GM21381 (cell line): Measurements from ENCODE around the gene SPDYC.

Source experiments
- ATAC-seq: cut with Tn5 transposase; IDR thresholded peaks from one replicate; pipeline ENCODE4 v1.9.1; 2021; ENCODE audit warnings: mild to moderate bottlenecking, moderate library complexity; ENCODE audit not compliant: unreplicated experiment

SPDYC gene

GRCh38 chr11:65204646-65205601, 34.9 kb downstream of the SPDYC start:
- no peak for ATAC-seq

DNA sequence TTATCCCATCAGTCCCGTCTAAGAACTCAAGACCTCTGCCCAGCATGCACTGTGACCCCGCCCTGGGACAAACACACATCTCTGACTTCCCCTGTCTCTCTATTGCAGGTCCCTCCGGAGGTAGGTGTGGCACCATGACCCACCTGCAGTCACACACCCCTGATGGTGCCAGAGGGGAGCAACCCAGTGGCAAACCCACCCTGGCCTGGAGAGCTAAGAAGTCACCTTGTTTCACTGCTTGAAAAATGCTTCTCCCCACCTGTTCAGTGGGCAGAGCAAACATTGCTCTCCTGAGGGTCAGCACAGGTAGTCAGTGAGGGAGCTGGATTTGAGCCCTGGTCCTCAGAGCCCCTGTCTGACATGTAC, 35.6 kb downstream of the SPDYC start:
- no peak for ATAC-seq

GRCh38 chr11:65206441-65206841, 36.4 kb downstream of the SPDYC start:
- ATAC-seq: no peak

GRCh38 chr11:65206901-65207300, 36.9 kb downstream of the SPDYC start:
- ATAC-seq: no peak

GRCh38 chr11:65207918-65208784, 38.1 kb downstream of the SPDYC start:
- ATAC-seq: no peak

DNA sequence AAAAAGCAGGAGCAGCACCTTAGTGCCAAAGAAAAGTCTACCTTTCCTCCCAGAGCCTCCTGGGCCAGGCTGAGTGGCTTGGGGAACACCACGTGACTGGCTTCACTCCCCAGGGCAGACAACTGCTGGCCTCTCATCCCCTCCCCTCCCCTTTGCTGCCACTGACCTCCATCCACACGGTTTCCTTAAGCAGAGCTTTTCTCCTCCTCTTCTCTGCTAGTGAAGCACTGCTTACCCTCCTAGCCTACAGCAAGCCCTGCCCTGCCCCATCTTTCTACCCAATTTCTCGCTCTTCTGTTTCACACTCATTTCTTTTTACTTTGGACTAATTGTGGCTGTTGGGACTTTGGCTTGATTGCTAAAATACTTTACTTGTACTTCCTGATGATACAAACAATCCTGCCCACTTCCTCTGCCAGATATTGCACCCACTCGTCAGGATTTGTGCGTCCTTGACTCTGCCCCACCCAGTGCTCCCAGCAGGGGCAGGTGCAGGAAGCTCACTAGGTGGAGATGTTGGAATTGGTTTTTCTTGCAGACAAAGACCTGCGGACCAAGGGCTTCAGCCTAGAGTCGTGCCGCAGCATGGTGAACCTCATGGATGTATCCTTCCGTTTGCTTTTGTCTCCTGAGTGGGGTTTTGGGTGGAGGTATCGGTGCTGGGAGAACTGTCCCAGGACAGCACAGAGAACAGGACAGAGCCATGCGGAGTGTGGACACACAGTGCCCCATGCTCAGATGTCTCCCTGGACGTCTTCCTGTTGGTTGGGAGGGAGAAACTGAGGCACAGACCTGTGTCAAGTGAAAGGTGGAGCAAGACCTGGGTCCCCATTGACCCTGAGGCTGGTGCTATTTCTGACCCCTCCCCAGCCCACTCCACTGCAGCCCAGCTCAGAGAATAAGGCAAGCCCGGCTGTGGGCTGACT, 39.0 kb downstream of the SPDYC start:
- ATAC-seq: no peak

DNA sequence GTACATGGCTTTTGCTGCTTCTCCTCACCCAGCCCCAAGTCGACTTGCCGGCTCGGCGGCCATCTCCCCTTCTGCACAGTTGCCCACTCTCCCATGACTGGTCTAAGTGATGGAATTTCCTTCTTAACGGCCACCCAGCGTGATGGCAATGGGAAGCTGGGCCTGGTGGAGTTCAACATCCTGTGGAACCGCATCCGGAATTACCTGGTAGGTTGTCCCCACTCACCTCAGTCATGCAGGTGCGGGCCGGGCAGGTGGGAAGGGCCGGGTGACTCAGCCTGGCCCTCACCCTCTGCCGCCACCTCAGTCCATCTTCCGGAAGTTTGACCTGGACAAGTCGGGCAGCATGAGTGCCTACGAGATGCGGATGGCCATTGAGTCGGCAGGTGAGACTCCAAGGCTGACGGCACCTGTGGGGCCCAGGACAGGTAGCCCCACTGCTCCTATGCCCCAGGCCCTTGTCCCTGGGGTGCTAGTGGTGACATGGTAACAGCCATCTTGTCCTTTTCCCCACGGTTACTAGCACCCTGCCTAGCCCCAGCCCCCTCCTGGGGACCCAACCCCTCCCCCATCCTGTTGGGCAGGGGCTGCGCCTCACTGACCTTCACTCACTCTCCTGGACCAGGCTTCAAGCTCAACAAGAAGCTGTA, 39.8 kb downstream of the SPDYC start:
- ATAC-seq: no peak

DNA sequence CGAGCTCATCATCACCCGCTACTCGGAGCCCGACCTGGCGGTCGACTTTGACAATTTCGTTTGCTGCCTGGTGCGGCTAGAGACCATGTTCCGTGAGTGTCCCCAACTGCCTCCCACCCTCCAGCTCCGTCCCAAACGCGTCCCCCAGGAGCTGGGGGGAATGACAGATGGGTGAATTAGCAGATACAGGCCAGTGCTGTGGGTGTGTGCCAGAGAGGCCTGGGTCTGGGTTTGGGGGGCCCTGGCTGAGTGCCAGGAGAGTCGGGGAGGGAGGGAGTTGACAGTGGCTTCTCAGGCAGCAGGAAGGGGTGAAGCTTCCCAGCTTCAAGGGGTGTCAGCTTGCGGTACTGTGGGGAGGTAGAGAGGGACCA, 40.3 kb downstream of the SPDYC start:
- no peak for ATAC-seq

- no peak for ATAC-seq
These were observed 40.7 kb downstream of the SPDYC start for GRCh38 chr11:65210748-65211147.

DNA sequence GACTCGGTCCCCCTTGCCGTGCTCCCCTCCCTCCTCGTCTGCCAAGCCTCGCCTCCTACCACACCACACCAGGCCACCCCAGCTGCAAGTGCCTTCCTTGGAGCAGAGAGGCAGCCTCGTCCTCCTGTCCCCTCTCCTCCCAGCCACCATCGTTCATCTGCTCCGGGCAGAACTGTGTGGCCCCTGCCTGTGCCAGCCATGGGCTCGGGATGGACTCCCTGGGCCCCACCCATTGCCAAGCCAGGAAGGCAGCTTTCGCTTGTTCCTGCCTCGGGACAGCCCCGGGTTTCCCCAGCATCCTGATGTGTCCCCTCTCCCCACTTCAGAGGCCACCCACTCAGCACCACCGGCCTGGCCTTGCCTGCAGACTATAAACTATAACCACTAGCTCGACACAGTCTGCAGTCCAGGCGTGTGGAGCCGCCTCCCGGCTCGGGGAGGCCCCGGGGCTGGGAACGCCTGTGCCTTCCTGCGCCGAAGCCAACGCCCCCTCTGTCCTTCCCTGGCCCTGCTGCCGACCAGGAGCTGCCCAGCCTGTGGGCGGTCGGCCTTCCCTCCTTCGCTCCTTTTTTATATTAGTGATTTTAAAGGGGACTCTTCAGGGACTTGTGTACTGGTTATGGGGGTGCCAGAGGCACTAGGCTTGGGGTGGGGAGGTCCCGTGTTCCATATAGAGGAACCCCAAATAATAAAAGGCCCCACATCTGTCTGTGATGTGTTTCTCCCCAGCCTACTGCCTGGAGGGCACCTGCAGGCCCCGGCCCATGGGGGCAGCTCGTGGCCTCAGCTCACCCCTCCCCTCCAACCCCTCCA, 41.5 kb downstream of the SPDYC start:
- no peak for ATAC-seq

- no peak for ATAC-seq
These were observed 42.3 kb downstream of the SPDYC start for GRCh38 chr11:65212226-65212801.

DNA sequence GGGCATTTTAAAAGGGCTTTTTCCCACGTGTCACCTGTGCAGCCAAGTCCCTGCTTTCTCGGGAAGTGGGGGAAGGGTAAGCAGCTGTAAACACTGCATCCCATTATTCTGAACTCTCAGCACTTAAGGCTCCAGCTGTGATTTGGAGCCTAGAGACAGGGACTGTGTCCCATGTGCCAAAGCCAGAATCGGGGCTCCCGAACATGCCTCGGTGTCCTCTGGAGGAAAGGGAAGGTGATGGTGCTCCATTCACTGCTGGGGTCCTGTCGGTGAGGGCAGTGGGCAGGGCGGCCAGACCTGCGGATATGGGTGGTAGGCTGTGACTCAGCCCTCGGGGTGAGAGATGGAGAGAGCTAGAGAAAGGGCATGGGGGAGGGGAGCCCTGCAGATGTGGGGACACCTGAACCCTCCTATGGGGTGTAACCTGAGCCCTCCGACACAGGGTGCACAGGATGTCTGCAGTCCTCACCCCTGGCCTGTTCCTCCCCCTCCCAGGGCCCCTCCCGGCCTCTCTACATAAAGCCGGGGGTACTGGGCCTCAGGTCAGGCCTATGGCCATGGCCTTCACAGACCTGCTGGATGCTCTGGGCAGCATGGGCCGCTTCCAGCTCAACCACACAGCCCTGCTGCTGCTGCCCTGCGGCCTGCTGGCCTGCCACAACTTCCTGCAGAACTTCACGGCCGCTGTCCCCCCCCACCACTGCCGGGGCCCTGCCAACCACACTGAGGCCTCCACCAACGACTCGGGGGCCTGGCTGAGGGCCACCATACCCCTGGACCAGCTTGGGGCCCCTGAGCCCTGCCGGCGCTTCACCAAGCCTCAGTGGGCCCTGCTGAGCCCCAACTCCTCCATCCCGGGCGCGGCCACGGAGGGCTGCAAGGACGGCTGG, 43.5 kb downstream of the SPDYC start:
- ATAC-seq: no peak

- ATAC-seq: no peak
These were observed 44.3 kb downstream of the SPDYC start for GRCh38 chr11:65214212-65214845.

DNA sequence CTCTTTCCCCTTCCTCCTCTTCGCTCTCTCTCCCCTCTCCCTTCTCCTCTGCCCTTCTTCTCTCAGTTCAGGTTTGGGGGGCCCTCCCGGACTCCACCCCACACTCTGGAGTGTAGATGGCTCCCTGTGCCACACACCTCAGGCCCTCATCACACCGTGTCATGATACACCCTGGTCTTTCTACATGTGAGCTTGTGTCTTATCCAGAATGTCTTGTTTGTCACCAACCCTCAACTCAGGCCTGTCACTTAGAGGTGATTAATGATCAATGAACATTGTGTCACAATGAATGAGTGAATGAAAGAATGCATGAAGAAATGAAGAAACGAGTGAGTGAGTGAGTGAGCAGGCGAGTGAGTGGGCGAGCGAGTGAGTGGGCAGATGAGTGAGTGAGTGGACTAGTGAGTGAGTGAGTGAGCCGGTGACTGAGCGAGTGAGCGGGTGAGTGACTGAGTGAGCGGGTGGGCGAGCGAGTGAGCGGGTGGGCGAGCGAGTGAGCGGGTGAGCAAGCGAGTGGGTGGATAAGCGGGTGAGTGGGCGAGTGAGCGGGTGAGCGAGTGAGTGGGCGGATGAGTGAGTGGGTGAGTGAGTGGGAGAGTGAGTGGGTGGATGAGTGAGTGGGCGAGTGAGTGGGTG, 45.5 kb downstream of the SPDYC start:
- ATAC-seq: no peak

GRCh38 chr11:65216830-65217229, 46.8 kb downstream of the SPDYC start:
- ATAC-seq: no peak

DNA sequence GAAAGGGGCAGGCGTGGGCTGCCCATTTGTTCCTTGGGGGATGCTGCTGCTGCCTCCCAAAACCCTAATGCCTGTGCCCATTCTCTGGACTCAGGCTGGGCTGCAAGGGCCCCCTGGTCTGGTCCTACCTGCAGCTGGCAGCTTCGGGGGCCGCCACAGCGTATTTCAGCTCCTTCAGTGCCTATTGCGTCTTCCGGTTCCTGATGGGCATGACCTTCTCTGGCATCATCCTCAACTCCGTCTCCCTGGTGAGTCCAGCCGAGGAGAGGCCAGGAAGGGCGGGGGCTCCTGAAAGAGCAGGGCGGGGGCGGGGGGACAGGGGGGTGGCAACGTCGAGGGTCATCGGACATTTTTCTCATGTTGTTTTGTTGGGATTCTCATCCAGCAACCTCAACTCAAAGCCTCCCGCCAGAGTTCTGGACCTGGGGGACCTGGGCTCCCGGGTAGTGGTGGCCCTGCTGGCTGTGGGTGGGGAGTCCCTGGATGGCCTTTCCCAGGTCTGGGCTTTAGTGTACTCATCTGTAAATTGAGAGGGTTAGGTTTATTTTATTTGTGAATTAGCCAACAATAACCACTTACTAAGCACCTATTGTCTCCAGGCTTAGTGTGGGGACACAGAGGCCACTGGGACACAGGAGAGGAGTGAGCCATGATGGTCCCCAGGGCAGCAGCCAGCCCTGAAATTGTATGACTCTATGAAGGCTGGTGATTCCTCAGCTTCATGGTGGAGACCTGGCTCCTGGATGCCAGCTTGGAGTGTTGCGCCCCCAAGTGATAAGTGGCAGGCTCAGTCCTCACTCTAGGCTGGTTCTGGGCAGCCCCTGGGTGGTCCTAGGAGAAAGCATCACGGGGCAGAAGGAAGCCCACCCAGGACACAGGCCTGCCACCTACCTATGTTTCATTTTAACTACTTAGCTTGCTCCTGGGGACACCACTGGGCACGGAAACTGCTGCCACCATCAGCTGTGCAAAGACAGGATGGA, 47.7 kb downstream of the SPDYC start:
- ATAC-seq: no peak
